Skin epidermis (tissue), 12 donors: ENCODE measurements around the gene SH2D4B.
A peak's percentile ranks its signal among the peaks of the same experiment; 100 is the strongest.

Experiments used
- H3K27ac ChIP-seq, 21 experiments: fragments of 200-600 bp; sonication (generic) in 11 of 21; one replicate each; pipeline ENCODE4 v1.5.0; 2020; ENCODE audit warnings: mild to moderate bottlenecking in 3 of 21, inconsistent platforms in 2 of 21, moderate library complexity in 2 of 21
- H3K4me3 ChIP-seq, 7 experiments: fragments of 200-600 bp; sonication (generic) in 2 of 7; one replicate each; pipeline ENCODE4 v1.5.0; 2020; ENCODE audit warnings: inconsistent platforms in 2 of 7, mild to moderate bottlenecking in 2 of 7, moderate library complexity in 1 of 7

The SH2D4B gene

DNA sequence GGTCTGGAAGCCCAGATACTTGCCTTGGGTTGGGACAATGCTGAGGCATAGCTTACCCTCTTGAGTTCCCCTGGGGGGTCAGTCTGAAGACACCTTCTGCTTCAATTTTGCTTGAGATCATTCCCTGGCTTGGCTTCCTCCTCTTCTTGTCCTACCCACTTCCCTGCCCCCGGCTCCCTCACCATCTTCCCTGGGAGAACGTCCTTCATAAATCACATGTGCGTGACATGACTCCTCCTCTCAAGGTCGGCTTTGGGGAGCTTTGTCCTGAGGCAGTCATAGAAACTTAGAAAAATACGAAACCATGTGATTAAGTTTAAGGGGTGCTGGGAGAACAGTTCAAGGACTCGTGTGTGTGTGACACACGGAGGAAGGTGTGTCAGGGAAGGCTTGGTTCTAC lies 122.6 kb downstream of the SH2D4B start:
- Histone ChIP-seq H3K4me3 (no peak overlapping the region), H3K27ac (no peak overlapping the region)

GRCh38 chr10:80660736-80661135 lies 123.0 kb downstream of the SH2D4B start:
- no peak overlapping the region for H3K27ac ChIP-seq
- H3K4me3 ChIP-seq: no peak overlapping the region

GRCh38 chr10:80661526-80661925 lies 123.8 kb downstream of the SH2D4B start:
- Histone ChIP-seq H3K27ac (no peak overlapping the region), H3K4me3 (no peak overlapping the region)

DNA sequence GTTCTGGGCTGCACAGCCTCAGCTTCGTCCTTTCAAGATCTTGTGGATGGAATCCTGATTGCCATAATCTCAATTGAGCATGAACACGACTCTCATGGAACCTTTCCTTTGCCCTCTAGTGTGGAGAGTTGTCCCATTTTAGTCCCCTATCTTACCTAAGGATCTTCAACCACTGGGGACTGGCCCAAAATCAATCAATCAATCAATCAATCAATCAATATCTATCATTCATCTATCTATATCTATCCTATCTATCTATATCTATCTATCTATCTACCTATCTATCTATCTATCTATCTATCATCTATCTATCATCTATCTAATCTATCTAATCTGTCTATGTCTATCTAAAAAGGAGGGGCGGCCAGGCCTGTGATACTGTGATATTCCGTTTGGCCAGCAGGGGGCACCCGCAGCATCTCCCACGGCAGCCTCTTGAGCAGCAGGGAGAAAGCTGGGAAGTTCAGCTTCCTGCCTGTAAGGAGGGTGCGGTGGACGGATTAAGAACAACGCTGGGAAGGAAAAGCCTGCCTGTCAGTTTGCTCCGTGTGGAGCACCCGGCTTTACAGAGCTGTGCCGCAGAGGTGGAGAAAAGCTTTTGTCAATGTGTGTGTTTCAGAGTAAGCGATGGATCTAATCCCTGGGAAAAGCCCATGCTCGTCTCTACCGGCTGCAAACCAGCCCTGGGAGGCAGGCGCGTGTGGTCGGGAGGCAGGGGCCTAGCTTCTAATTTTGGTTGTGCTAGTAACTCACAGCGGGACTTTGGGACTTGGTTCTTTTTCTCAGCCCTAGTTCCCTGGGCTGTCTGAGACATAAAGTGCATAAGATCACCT lies 124.9 kb downstream of the SH2D4B start:
- Histone ChIP-seq H3K27ac (peak overlapping the region in 12 of 21 experiments; percentile 3 to 77 (median 52)), H3K4me3 (peak overlapping the region in 1 of 7 experiments; percentile 19)

DNA sequence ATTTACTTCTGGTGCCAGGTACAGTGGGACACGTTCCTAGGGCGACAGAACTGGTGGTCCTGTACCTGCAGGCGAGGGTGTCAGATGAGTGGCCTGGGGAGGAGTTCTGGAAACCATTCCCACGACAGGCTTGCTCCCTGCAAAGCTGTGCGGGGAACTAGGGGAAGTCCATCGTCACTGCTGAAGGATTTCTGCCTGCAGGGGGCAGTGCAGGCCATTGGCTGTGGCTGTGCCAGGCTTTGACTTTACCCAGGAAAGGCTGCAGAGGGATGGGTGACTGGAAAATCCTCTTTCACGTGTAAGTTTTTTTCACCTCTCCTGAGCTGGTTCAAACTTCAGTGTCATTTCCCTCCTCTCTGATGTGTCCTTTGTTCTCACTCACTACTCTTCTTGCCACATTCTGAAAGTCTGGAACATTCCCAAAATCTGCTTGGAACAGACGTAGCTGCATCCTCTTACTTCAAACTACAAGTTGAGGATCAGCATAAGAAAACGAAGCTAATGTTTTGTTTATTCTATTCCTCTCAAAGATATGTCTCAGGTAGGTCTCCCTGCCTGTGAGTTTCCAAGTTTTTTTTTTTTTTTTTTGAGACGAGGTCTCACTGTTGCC lies 126.5 kb downstream of the SH2D4B start:
- Histone ChIP-seq H3K4me3 (no peak overlapping the region), H3K27ac (peak overlapping the region in 1 of 21 experiments; percentile 3)

GRCh38 chr10:80669485-80669884 lies 131.8 kb downstream of the SH2D4B start:
- H3K4me3 ChIP-seq: no peak overlapping the region
- no peak overlapping the region for H3K27ac ChIP-seq

GRCh38 chr10:80670774-80671173 lies 133.1 kb downstream of the SH2D4B start:
- Histone ChIP-seq H3K4me3 (no peak overlapping the region), H3K27ac (no peak overlapping the region)

GRCh38 chr10:80671847-80672246 lies 134.1 kb downstream of the SH2D4B start:
- no peak overlapping the region for H3K4me3 ChIP-seq
- no peak overlapping the region for H3K27ac ChIP-seq

DNA sequence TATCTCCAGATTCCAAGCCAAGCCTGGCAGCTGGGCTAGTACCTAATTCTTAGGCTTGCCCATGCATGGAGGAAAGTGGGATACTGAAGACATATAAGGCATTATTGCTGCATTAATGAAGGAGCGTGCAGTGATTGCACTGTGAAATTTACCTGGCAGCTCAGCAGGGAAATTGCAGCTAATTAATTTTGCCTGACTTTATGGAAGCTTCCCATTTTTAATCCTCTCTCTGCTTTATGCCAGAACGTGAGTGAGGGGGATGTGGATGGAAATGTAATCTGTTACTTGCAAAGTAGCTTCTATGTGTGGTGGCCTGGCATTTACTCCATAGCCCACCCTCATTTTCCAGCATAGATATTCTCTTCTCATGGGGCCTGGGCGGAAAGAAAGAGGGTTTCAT lies 134.9 kb downstream of the SH2D4B start:
- no peak overlapping the region for H3K27ac ChIP-seq
- no peak overlapping the region for H3K4me3 ChIP-seq

GRCh38 chr10:80674809-80675208 lies 137.1 kb downstream of the SH2D4B start:
- H3K27ac ChIP-seq: no peak overlapping the region
- H3K4me3 ChIP-seq: no peak overlapping the region

DNA sequence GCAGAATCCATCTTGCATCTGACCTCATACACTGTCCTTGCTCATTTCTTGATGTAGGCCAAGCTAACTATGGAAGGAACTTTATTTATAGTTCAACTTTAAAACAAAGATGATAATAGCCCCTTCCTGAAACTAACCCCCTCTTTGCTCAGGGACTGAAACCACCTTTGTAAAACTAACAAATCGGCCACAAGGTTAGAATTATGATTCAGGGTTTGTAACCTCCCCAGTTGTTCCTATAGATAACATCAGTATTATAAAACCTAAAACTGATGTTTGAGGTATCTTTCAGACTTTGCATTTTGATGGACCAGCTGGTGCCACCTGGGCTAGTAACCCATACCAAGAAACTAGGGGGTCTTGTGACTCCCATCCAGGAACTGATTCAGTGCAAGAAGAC lies 143.4 kb downstream of the SH2D4B start:
- no peak overlapping the region for H3K4me3 ChIP-seq
- no peak overlapping the region for H3K27ac ChIP-seq

- Histone ChIP-seq H3K27ac (no peak overlapping the region), H3K4me3 (no peak overlapping the region)
These were observed 146.6 kb downstream of the SH2D4B start for GRCh38 chr10:80684259-80684658.

GRCh38 chr10:80685355-80685754 lies 147.7 kb downstream of the SH2D4B start:
- Histone ChIP-seq H3K4me3 (no peak overlapping the region), H3K27ac (no peak overlapping the region)

DNA sequence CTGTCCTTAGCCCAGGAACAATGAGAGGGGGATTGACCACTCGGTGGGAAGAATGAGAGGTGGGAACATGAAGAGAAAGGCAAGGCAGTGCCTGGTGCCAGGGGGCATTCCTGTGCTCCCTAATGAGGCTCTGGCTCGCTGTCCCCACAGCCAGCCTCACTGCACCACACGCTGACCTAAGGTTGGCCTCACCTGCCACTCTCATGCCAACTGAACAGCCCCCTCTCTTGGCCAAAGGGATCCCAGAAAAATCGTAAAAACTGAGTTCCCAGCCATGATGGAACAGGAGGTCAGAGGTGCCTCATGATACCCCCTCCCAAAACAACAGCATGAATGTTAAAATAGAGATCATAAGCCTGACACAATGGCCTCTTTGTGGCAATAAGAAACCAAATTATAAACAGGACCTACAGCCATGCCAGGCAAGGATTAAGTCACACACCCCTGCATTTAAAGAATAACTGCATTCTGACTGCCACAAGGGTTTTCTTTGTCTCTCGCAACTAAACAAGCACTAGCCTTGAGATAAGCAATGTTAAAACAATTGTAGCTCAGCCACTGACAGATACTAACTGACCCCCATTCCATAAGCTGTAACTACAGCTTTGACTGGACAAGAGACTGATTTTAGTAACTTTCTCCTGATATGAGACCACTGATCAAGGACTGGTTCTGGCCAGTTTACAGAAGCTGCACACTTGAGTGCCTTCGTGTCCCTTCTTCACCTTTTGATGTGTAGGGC lies 149.2 kb downstream of the SH2D4B start:
- Histone ChIP-seq H3K4me3 (no peak overlapping the region), H3K27ac (no peak overlapping the region)

- H3K4me3 ChIP-seq: no peak overlapping the region
- H3K27ac ChIP-seq: no peak overlapping the region
These were observed 149.7 kb downstream of the SH2D4B start for GRCh38 chr10:80687476-80687789.

GRCh38 chr10:80690434-80690833 lies 152.7 kb downstream of the SH2D4B start:
- no peak overlapping the region for H3K27ac ChIP-seq
- no peak overlapping the region for H3K4me3 ChIP-seq

- no peak overlapping the region for H3K27ac ChIP-seq
These were observed 153.7 kb downstream of the SH2D4B start for GRCh38 chr10:80691441-80691840.

DNA sequence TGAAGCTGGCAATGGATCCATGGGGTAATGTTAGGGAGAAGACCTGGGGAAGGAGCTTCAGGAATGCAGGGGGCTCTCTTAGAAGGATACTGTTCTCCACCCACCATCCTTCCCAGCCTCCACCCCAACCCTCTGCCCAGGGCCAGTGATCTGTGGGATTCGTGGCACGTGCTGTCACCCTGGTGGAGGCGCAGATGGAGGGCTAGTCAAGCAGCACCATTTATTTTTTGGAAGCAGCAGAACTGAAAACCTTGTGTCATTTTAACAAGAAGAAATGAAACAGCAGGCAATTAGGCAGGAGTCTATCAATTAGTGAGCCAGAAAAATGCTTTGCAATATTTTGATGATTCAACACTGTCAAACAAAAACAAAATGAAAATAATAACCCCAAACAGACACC lies 155.9 kb downstream of the SH2D4B start:
- no peak overlapping the region for H3K4me3 ChIP-seq
- H3K27ac ChIP-seq: no peak overlapping the region

More at GRCh38 chr10:80691441-80691840, 153.7 kb downstream of the SH2D4B start:
- H3K4me3 ChIP-seq: no peak overlapping the region

- H3K4me3 ChIP-seq: no peak overlapping the region
- H3K27ac ChIP-seq: no peak overlapping the region
These were observed 157.2 kb downstream of the SH2D4B start for GRCh38 chr10:80694930-80695329.
